HEK293T (cell line): Measurements from ENCODE around the gene PDE6B.

Source experiments
- CTCF ChIA-PET: fragments of 350-600 bp; formaldehyde crosslinking; extraction: SDS; loops from one replicate; lab custom pipeline; 2021; ENCODE audit warnings: antibody characterized with exemption, inconsistent platforms; lab: Yijun Ruan, JAX
- POLR2A ChIA-PET: fragments of 350-600 bp; formaldehyde crosslinking; extraction: SDS; loops from one replicate; lab custom pipeline; 2020; ENCODE audit warnings: antibody characterized with exemption, inconsistent platforms; lab: Yijun Ruan, JAX
- DNase-seq: peaks from one replicate; pipeline ENCODE4 v3.0.0; 2012; ENCODE audit warnings: mixed read lengths; ENCODE audit errors: extremely low spot score
- ARNT ChIP-seq: fragments of 450-650 bp; IDR thresholded peaks from 2 replicates; pipeline ENCODE4 v1.6.1; 2017; ENCODE audit warnings: mild to moderate bottlenecking
- BHLHE40 ChIP-seq: fragments of 450-650 bp; IDR thresholded peaks from 2 replicates; pipeline ENCODE4 v1.6.1; 2016; ENCODE audit warnings: mild to moderate bottlenecking, moderate library complexity, borderline replicate concordance
- CTBP1 ChIP-seq: fragments of 450-650 bp; IDR thresholded peaks from 2 replicates; pipeline ENCODE4 v1.6.1; 2016; ENCODE audit warnings: borderline replicate concordance
- ELF4 ChIP-seq: fragments of 450-650 bp; IDR thresholded peaks from 2 replicates; pipeline ENCODE4 v1.6.1; 2017; ENCODE audit warnings: antibody characterized with exemption
- FOXA1 ChIP-seq: fragments of 450-650 bp; IDR thresholded peaks from 2 replicates; pipeline ENCODE4 v1.6.1; 2016; ENCODE audit warnings: mild to moderate bottlenecking
- FOXK2 ChIP-seq: fragments of 450-650 bp; IDR thresholded peaks from 2 replicates; pipeline ENCODE4 v1.6.1; 2016; ENCODE audit warnings: mild to moderate bottlenecking
- FOXM1 ChIP-seq: fragments of 450-650 bp; IDR thresholded peaks from 2 replicates; pipeline ENCODE4 v1.6.1; 2017; ENCODE audit warnings: mild to moderate bottlenecking, borderline replicate concordance
- HDGF ChIP-seq: fragments of 450-650 bp; IDR thresholded peaks from 2 replicates; pipeline ENCODE4 v1.6.1; 2017; ENCODE audit warnings: antibody characterized with exemption, borderline replicate concordance
- L3MBTL2 ChIP-seq: fragments of 450-650 bp; conservative IDR thresholded peaks from 2 replicates; pipeline ENCODE4 v1.6.1; 2016; ENCODE audit warnings: mild to moderate bottlenecking
- LEF1 ChIP-seq: fragments of 450-650 bp; IDR thresholded peaks from 2 replicates; pipeline ENCODE4 v1.6.1; 2017; ENCODE audit warnings: mild to moderate bottlenecking, borderline replicate concordance
- NFRKB ChIP-seq: fragments of 450-650 bp; IDR thresholded peaks from 2 replicates; pipeline ENCODE4 v1.6.1; 2016; ENCODE audit warnings: mild to moderate bottlenecking, moderate library complexity
- SP1 ChIP-seq: fragments of 450-650 bp; IDR thresholded peaks from 2 replicates; pipeline ENCODE4 v1.6.1; 2017
- SUZ12 ChIP-seq: fragments of 450-650 bp; IDR thresholded peaks from 2 replicates; pipeline ENCODE4 v1.6.1; 2016; ENCODE audit warnings: mild to moderate bottlenecking
- TARDBP ChIP-seq: fragments of 450-650 bp; IDR thresholded peaks from 2 replicates; pipeline ENCODE4 v1.6.1; 2016
- ZNF384 ChIP-seq: fragments of 450-650 bp; IDR thresholded peaks from 2 replicates; pipeline ENCODE4 v1.6.1; 2016
- TF ChIP-seq, protein P1 (sequence below): fragments of 450-650 bp; IDR thresholded peaks from 2 replicates; pipeline ENCODE4 v1.6.1; 2016

PDE6B gene

DNA sequence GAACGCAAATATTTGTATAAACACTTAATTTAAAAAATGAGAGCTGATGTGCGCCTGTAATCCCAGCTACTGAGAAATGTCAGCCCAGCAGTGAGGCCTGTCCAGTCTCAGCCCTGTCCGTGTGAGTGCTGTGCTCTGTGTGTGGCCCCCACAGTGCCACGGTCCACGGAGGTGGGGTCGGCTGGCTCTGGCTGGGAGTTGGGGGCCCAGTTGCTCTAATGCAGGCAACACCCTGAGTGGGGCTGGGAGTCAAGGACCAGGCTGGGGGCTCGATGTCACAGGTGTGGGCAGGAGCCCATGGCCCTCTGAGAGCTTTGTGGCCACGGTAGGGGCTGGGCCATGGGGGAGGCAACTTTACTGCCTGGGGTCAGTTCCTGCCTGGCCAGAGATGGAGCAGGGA lies 93.1 kb downstream of the PDE6B start:
- POLR2A ChIA-PET: no interaction called here
- CTCF ChIA-PET: no interaction called here
- no peak for DNase-seq
- TF ChIP-seq, protein P1, sequence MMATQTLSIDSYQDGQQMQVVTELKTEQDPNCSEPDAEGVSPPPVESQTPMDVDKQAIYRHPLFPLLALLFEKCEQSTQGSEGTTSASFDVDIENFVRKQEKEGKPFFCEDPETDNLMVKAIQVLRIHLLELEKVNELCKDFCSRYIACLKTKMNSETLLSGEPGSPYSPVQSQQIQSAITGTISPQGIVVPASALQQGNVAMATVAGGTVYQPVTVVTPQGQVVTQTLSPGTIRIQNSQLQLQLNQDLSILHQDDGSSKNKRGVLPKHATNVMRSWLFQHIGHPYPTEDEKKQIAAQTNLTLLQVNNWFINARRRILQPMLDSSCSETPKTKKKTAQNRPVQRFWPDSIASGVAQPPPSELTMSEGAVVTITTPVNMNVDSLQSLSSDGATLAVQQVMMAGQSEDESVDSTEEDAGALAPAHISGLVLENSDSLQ: no peak
- TF ChIP-seq BHLHE40: no peak
- no peak for TF ChIP-seq FOXA1
- TF ChIP-seq TARDBP: no peak
- no peak for TF ChIP-seq LEF1
- no peak for TF ChIP-seq FOXM1
- no peak for TF ChIP-seq CTBP1
- no peak for TF ChIP-seq ZNF384
- no peak for TF ChIP-seq NFRKB
- no peak for TF ChIP-seq L3MBTL2
- TF ChIP-seq FOXK2: no peak
- TF ChIP-seq ELF4: no peak
- no peak for TF ChIP-seq SUZ12
- no peak for TF ChIP-seq HDGF
- TF ChIP-seq ARNT: no peak
- TF ChIP-seq SP1: no peak
